HUES48 (cell line): Measurements from ENCODE around the gene DCHS1.
"Not testable (repeated sequence)": the region's sequence is repeated elsewhere in the genome, so short reads cannot be mapped to it uniquely, and the experiment has no call there.

Experiments
- H3K27ac ChIP-seq: one replicate; pipeline ENCODE4 v1.7.0; 2013; ENCODE audit warnings: low read depth, low read length, inconsistent platforms
- H3K27me3 ChIP-seq: 2 replicates; pipeline ENCODE4 v1.6.1; 2013; ENCODE audit warnings: mild to moderate bottlenecking, low read length; ENCODE audit not compliant: control insufficient read depth, insufficient read depth
- H3K36me3 ChIP-seq: 2 replicates; pipeline ENCODE4 v1.6.1; 2013; ENCODE audit warnings: low read length; ENCODE audit not compliant: control insufficient read depth, insufficient read depth
- H3K4me1 ChIP-seq: 2 replicates; pipeline ENCODE4 v1.6.1; 2013; ENCODE audit warnings: mild to moderate bottlenecking, low read length; ENCODE audit not compliant: control insufficient read depth, insufficient read depth
- H3K4me3 ChIP-seq: 2 replicates; pipeline ENCODE4 v1.5.1; 2013; ENCODE audit warnings: mild to moderate bottlenecking, low read depth, low read length
- H3K9ac ChIP-seq: 2 replicates; pipeline ENCODE4 v1.6.1; 2013; ENCODE audit warnings: mild to moderate bottlenecking, low read depth, low read length, moderate library complexity
- H3K9me3 ChIP-seq: 2 replicates; pipeline ENCODE4 v1.6.1; 2013; ENCODE audit warnings: low read length; ENCODE audit not compliant: control insufficient read depth, insufficient read depth

The DCHS1 gene

DNA sequence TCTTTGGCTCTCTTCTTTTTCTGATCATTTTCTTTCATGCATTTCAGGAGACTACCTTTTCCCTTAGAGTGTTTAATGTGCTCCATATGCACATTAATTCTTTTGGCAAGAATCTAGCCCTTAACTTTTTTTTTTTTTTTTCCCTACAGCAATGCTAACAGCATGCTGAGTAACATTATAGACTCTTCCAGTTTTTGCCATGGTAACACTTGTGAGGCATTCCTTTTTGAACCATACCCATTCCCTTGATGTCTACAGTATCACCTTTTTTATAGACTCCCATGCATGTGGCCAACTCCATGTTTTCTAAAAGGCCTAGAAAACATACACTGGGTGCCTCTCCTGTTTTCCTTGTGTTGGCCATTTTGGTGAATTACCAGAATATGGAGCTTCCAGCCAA, 30.4 kb upstream of the DCHS1 start:
- Histone ChIP-seq H3K9ac (no peak overlapping the region), H3K36me3 (peaks cover 10% of the 10 kb centered on the region), H3K4me1 (peaks cover 16% of the 10 kb centered on the region), H3K27me3 (no peaks in the 10 kb centered on the region), H3K9me3 (peaks cover 4% of the 10 kb centered on the region; the same call in 1 of the 2 replicates), H3K4me3 (no peak overlapping the region), H3K27ac (no peak overlapping the region)

DNA sequence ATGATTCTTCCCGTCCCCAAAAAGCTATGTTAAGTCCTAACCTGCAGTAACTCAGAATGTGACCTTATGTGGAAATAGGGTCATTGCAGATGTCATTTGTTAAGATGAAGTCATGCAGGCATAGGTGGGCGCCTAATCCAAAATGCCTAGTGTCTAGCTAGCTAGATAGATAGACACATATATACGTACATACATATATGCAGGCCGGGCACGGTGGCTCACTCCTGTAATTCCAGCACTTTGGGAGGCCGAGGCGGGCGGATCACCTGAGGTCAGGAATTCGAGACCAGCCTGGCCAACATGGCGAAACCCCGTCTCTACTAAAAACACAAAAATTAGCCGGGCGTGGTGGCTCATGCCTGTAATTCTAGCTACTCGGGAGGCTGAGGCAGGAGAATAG, 28.5 kb upstream of the DCHS1 start:
- H3K27me3 ChIP-seq, H3K27ac ChIP-seq, H3K9ac ChIP-seq, H3K9me3 ChIP-seq: not testable (repeated sequence)
- peaks cover 16% of the 10 kb centered on the region for H3K4me1 ChIP-seq
- peak overlapping the region; percentile 60 for H3K4me3 ChIP-seq
- H3K36me3 ChIP-seq, result peaks cover 20% of the 10 kb centered on the region

DNA sequence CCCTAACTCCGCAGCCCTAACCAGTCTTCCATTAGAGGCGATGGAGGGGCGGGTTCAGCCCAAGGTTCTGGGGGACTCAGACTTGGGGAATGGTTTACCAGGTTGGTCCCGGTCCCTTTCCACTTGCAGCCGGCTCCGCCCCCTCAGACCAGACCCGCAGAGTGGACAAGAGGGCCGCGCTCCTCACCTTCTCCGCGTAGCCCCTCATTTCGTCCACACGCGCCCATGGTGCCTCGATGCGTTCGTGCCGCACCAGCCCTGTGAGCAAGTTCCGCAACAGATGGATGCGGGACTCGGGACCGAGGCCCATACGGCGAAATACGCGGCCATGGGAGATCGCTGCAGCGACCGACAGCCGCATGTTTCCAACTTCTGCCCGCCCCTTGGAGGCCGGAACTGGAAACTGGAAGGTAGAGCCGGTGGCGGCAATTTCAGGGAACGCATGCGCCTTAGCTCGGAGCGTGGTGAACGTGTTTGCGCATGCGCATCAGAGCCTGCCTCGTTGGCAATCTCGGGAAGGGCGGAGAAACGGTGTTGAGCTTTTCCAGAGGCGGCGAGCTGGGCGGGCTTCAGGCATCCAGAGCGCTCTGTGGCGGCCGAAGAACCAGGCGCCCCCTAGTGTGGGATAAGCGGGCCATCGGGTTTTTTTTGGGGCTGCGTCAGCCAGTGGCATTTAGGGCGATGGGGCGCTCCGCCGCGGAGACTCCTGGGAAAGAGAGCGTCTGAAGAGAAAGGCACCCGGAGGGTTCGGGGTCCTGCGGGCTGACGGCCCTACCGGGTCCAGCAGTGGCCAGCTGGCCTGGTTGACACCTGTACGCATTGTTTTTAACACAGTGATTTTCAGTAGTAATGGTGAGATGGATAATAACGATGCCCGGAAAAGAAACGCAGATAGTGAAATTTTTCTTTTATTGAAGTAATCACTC, 27.6 kb upstream of the DCHS1 start, which contains the start of gene MRPL17:
TSS of gene MRPL17 (minus strand) at position 405 of the 926 bp plus-strand sequence. CDS start at position 361, 44 bp downstream.
- peaks cover 15% of the 10 kb centered on the region for H3K4me1 ChIP-seq
- H3K9me3 ChIP-seq, result no peaks in the 10 kb centered on the region
- H3K27me3 ChIP-seq, result no peaks in the 10 kb centered on the region
- H3K4me3 ChIP-seq, result peak within 1 kb of the TSS; percentile 90
- H3K9ac ChIP-seq, result peak within 1 kb of the TSS; percentile 95
- peaks cover 20% of the 10 kb centered on the region for H3K36me3 ChIP-seq
- H3K27ac ChIP-seq, result peak within 1 kb of the TSS; percentile 92

DNA sequence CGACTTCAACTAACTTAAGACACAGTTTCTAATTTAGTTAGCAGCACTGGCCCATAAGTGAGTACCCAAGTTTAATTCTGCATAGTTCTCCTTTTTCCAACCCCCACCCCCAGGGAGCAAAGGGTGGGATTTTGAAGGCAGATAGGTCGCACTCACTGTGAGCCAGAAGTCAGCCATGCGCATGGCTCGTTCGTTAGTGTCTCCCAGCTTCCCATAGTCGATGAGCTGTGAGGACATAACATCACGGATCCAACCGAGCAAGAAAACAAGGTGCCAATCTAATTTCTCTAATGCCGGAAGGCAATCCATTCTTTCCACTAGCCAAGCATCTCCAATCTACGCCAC, 27.0 kb upstream of the DCHS1 start:
- H3K36me3 ChIP-seq, result peaks cover 20% of the 10 kb centered on the region
- H3K9ac ChIP-seq, result peak overlapping the region; percentile 95
- no peaks in the 10 kb centered on the region for H3K27me3 ChIP-seq
- peak overlapping the region; percentile 92 for H3K27ac ChIP-seq
- H3K4me1 ChIP-seq, result peaks cover 9% of the 10 kb centered on the region
- H3K9me3 ChIP-seq, result no peaks in the 10 kb centered on the region
- peak overlapping the region; percentile 90 for H3K4me3 ChIP-seq

GRCh38 chr11:6681949-6682348, 26.3 kb upstream of the DCHS1 start:
- Histone ChIP-seq H3K27me3 (no peaks in the 10 kb centered on the region), H3K27ac (no peak overlapping the region), H3K9me3 (no peaks in the 10 kb centered on the region), H3K4me3 (peak overlapping the region; percentile 90), H3K4me1 (peaks cover 4% of the 10 kb centered on the region), H3K36me3 (peaks cover 20% of the 10 kb centered on the region), H3K9ac (peak overlapping the region; percentile 95)

- Histone ChIP-seq H3K9ac (no peak overlapping the region), H3K27ac (no peak overlapping the region), H3K9me3 (no peaks in the 10 kb centered on the region), H3K36me3 (peaks cover 20% of the 10 kb centered on the region), H3K27me3 (no peaks in the 10 kb centered on the region), H3K4me1 (peaks cover 4% of the 10 kb centered on the region; the same call in 1 of the 2 replicates), H3K4me3 (peak overlapping the region; percentile 90)
Observed at GRCh38 chr11:6681505-6681904, 25.9 kb upstream of the DCHS1 start.

- Histone ChIP-seq H3K27me3 (no peaks in the 10 kb centered on the region), H3K9ac (no peak overlapping the region), H3K4me1 (no peaks in the 10 kb centered on the region), H3K36me3 (peaks cover 20% of the 10 kb centered on the region), H3K9me3 (no peaks in the 10 kb centered on the region), H3K4me3 (no peak overlapping the region), H3K27ac (no peak overlapping the region)
Observed at GRCh38 chr11:6677018-6677417, 21.4 kb upstream of the DCHS1 start.

DNA sequence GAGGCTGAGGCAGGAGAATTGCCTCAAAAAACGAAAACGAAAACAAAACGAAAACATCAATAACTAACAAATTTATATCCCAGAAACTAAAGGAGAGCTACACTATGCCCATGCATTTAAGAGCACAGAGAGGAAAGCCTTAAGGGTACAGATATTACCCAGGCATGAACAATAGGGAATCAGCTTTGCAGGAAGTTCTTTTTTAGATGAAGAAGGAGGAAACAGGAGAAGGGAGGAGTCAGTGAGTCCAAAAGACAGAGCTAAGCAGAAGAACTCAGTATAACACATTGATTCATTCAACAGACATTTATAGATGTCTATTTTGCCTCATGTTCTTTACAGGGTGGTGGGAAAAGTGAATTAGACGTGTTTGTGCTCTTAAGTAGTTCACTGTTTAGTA, 19.3 kb upstream of the DCHS1 start:
- Histone ChIP-seq H3K9ac (no peak overlapping the region), H3K4me3 (no peak overlapping the region), H3K9me3 (no peaks in the 10 kb centered on the region), H3K27ac (no peak overlapping the region), H3K36me3 (no peaks in the 10 kb centered on the region), H3K27me3 (no peaks in the 10 kb centered on the region), H3K4me1 (no peaks in the 10 kb centered on the region)

GRCh38 chr11:6674219-6674597, 18.6 kb upstream of the DCHS1 start:
- Histone ChIP-seq H3K27ac (no peak overlapping the region), H3K27me3 (no peaks in the 10 kb centered on the region), H3K9me3 (no peaks in the 10 kb centered on the region), H3K9ac (no peak overlapping the region), H3K36me3 (no peaks in the 10 kb centered on the region), H3K4me3 (no peak overlapping the region), H3K4me1 (no peaks in the 10 kb centered on the region)

GRCh38 chr11:6673523-6674218, 18.1 kb upstream of the DCHS1 start:
- H3K36me3 ChIP-seq, result no peaks in the 10 kb centered on the region
- no peak overlapping the region for H3K27ac ChIP-seq

GRCh38 chr11:6671991-6672390, 16.4 kb upstream of the DCHS1 start:
- Histone ChIP-seq H3K9ac (no peak overlapping the region), H3K9me3 (no peaks in the 10 kb centered on the region), H3K4me3 (no peak overlapping the region), H3K27ac (no peak overlapping the region), H3K36me3 (no peaks in the 10 kb centered on the region), H3K4me1 (no peaks in the 10 kb centered on the region), H3K27me3 (no peaks in the 10 kb centered on the region)

More at GRCh38 chr11:6673523-6674218, 18.1 kb upstream of the DCHS1 start:
- no peaks in the 10 kb centered on the region for H3K4me1 ChIP-seq
- H3K9ac ChIP-seq, result no peak overlapping the region
- H3K27me3 ChIP-seq, result no peaks in the 10 kb centered on the region
- H3K4me3 ChIP-seq, result no peak overlapping the region
- no peaks in the 10 kb centered on the region for H3K9me3 ChIP-seq
